Non-pigmented ciliary epithelial cell (primary cell): ENCODE measurements around the gene POU2AF2.
"Not testable (repeated sequence)": the region's sequence is repeated elsewhere in the genome, so short reads cannot be mapped to it uniquely, and the experiment has no call there.

Experiments used
- DNase-seq: peaks from one replicate; pipeline ENCODE4 v3.0.0-alpha.2; 2010; ENCODE audit warnings: low read depth

The POU2AF2 gene

DNA sequence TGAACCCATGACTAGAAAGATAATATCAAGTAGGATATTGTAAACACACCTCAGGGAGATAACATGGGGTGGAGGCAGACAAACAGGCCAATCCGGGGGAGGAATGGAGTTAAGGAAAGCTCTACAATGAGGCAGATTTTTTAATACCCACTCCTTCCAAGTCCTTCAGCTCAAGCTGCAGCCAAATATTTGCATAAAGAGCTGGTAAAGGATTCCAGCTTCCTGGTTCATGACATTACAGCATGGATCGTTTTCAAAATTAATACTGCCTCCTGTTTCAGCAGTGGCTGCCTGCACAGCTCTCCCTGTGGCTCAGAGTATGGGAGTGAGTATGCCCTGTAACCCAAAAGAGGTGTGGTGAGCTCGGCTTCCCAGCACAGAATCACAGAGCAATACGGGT, 57.9 kb downstream of the POU2AF2 start:
- no peak for DNase-seq

DNA sequence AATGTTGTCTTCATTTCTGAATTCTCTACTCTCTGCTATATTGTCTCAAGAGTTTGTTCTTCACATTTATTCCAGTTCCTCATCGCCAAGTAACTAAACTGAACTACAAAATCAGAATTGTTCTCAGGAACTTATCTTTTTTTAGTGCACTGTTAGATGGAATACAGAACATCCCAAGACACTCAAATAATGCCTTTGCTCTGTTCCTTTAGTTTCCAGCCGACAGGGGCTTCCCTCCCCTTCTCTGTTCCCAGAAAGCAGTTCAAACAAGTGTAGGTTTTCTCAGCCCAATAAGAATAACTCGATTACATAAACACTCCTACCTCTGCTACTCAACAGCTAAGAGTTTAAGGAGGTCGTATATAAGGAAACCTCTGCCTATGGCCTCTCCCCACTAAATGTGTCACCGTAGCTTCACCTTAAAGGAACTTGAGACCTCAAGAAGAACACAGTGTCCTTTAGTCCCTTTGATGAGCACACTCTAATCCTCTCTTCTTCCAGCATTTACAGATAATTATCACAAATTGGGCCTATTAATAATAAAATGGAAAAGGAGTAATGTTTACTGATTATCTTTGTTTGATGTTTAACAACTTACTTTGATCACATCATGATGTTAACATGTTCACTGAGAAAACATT, 59.8 kb downstream of the POU2AF2 start:
- DNase-seq, result no peak

DNA sequence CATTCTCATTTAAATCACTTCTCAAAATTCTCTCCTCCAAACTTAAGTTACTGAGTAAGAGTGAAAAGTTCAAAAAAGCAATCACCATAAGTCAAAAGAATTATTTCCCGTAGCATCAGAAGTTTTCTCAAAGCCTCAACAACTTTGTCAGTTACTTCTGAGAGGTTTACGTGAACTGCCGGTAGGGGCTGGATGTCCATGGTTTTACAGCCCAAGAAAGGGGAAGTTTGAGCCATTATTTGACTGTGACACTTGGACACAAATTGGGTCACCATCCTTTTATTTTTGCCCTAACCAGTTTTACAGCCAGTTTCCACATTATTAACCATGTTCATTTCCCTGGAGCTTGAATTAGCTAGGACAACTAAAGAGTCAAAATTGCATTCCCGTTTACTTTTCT, 60.4 kb downstream of the POU2AF2 start:
- DNase-seq, result no peak

DNA sequence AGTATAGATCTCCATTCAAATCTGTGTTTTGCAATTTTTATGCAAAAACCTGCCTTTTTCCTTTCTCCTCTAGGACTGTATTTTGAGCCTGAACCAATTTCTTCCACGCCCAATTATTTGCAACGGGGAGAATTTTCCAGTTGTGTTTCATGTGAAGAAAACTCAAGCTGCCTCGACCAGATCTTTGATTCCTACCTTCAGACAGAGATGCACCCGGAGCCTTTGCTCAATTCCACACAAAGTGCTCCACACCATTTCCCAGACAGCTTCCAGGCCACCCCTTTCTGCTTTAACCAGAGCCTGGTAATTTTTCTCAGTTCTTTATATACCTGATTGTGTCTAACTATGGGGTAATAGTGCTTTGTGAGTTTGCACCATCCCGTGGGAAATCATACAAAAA, 60.8 kb downstream of the POU2AF2 start:
- no peak for DNase-seq

DNA sequence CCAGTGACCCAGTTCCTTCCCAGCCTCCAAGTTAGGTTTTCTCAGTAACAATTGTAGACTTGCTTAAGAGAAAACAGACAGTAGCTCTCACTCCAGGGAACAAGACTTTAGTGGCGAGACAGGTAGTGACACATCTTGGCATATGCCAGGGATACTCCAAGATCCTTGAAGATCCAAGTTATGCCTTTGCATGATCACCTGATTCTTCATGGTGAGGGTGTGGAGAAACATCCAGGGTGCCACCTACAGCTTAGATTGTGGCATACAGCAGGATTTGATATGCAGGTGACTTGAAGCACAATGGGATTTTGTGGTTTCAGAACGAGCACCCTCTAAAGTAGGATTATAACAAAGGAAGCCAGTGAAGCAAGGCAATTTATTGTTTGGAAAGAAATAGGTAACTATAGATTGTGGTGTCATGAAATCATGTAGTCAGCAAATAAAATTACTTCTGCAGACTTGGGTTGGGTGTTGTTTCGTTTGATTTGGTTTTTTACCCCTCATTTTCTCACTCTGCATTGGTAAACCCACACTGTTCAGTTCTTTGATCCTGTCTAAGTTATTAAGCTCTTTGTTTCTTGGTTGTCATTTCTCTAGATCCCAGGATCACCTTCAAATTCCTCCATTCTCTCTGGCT, 62.1 kb downstream of the POU2AF2 start:
- no peak for DNase-seq

DNA sequence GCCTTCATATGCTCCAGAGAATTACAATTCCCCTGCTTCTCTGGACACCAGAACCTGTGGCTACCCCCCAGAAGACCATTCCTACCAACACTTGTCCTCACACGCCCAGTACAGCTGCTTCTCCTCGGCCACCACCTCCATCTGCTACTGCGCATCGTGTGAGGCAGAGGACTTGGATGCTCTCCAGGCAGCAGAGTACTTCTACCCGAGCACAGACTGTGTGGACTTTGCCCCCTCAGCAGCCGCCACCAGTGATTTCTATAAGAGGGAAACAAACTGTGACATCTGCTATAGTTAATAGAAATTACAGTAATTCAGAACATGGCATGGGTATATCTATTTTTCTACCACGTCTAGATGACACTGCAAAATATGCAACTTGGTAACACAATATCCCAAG, 62.6 kb downstream of the POU2AF2 start:
- no peak for DNase-seq

DNA sequence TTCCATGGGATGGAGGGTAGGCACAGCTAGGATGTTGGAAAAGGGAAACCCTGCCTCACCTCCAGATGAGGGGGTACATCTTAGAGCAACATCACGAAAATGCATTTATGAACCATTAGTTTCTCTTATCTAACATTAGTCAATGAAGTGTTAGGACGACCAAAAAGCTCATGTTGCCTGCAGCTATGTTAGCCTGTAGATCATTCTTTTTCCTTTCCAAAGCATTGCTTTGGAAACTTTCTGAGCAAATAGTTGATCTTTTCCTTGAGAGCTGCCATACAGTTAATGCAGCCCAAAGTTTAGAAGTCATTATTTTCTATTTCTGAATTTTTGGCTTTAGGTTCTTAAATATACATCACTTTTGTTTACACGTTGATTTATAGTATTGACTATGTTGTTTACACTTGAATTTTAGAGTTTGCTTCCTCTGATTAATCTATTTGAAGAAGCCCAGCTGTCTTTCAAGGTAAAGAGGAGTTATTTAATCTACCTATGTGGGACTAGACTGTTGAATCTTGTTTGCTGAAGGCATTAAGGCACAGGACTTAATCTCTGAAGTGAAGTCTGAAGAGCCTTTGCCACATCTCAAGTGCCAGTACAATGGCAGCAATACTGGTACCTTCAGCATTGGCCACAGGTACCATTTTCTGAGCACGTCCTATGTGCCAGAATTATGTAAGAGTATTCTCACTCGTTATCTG, 63.8 kb downstream of the POU2AF2 start:
- no peak for DNase-seq

DNA sequence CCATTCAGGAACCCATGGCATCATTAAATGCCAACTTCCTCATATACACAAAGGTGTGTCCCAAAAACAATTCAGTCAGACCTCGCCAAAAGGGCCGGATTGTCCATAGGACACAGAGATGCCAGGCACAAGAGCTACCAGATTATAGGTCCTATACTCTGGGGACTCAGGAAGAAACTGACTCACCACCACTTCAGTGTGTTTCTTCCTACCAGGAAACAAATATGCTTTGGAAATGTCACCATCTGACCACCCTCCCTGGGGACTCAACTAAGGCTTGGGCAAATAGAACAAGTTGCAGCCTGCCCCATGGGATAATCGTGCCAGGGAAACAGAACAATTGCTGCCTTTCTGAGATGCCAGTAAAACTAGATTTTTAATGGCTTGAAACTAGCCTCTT, 64.6 kb downstream of the POU2AF2 start:
- no peak for DNase-seq

DNA sequence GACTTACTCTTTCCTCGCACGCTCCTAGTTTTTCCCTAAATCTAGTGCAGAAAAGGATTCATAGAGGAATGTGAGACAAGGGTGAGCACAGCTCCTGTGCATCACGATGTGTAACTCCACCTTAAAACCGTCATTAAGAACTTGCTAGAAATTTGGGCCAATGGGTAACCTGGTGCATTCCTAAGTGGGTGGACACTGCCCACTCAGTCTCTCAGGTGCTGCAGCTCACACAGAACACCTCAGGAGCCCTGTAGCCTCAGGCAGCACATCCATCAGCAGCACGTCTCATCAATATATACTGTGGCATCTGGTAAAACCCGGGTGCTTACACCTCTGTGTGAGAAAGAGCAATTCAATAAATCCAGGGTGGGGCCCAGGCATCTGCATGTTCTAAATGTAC, 65.2 kb downstream of the POU2AF2 start:
- no peak for DNase-seq

DNA sequence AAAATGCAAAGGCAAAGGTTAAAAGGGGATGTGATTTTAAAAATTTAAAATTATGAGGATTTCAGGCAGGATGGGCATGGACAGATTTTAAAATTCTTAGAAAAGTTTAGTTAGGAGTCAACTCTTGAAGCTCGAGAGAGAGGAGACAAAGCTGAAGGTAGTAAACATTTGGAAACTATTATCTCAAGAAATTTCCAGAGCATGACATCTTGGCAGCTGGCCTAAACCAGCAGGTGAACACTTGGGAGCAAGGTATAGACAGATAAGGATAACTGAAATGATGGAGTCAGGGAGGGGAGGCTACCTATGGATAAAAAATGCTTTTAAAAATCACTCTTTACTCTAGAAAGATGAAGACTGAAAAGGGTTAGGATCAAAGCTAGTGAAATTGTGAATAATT, 66.6 kb downstream of the POU2AF2 start:
- no peak for DNase-seq

DNA sequence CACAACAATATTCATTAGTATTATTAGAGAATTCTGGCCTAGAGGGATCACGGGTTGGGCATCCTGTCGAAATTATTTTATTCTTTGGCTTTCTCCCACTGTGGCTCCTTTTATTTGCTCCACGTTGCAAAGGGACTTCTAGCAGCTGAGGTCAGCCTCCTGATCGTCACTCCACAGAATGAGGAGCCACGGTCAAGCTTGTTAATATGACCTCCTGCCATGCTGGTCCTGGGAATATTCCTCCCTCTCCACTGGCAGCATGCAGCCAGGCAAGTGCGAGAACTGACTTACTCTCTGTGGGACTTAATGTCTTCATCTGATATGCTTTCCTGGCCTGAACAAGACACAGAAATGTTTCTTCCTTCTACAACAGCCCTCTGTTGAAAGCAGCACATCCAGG, 73.8 kb downstream of the POU2AF2 start:
- no peak for DNase-seq

DNA sequence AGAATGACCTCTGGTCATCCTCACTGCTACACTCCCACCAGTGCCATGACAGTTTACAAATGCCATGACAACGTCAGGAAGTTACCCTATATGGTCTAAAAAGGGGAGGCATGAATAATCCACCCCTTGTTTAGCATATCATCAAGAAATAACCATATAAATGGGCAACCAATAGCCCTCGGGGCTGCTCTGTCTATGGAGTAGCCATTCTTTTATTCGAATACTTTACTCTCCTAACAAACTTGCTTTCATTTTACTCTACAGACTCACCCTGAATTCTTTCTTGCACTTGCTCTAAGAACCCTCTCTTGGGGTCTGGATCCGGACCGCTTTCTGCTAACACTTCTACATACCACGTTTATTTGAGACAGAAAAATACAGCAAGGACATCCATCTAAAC, 74.7 kb downstream of the POU2AF2 start:
- not testable (repeated sequence) for DNase-seq

DNA sequence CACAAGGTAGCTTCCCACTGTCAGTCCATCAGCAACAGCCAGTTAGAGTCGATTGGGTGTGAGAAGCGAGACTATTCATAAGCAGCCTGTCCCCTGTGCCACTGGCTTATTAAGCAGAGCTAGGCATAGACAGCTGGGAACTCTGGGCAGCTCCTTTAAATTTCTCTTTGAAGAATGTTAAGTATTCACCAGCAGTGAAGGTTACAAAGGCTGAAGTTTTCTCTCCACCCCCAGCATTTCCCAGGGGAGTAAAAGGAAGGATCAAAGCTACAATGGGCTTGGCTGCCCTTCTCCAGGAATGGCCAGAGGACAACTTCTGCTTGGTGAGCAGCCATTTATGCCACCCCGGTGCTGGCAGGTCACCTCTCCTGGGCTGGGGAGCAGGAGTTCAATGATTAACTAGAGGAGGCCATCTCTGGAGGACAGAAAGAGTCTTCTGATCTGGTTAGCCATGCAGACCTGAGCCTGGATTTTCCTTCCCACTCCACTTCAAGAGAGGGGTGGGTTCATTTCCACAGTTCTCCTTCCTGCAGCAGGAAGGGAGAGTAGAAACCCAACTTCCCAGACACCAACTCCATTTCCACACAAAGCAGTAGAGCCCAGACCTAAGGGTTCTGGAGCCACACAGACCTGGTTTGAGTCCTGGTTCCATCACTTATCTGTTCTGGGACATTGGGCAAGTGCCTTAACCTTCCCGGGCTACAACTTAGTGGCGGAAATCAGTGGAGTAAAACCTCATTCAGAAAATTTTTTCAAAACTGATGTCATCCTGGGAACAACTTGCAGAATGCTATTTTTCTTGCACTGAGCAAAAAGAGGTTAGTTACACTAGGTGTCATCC, 75.4 kb downstream of the POU2AF2 start:
- no peak for DNase-seq

DNA sequence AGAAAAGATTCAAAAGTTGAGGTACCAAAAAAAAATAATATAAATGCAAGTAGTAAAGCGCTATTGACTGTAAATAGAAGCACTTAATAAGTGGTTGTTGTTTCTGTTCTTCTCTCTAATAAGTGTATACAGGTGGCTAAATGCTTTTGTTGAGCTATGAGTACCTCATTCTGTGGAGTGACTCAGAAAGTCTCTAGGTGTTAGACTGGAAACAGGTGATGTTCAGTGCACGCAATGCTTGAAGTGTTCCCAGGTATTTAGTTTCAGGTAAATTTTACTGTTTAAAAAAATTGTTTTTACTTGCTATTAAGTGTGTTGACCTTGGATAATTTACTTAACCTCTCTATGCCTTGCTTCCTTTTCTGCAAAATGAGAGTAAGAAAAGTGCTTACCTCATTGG, 77.0 kb downstream of the POU2AF2 start:
- DNase-seq, result no peak

DNA sequence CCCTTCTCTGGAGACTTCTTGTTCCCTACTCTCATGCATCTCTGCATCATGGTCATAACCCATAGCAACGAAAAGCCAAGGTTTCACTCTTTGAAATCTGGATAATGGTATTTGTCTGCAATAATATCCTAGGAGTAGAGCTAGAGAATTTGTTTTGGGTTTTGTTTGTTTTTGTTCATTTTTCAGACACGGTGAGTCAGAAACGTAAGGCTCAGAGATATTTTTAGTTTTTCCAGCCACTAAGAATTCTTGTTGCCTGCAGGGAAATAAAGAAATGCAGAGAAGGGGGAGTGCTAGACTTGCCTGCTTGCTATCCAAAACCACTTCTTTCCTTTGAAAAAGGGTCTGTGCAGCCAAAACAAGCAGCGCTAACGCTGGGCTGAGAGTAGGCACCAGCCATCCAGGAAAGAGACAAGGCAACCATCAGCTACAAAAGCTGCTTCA, 78.8 kb downstream of the POU2AF2 start:
- DNase-seq, result no peak

DNA sequence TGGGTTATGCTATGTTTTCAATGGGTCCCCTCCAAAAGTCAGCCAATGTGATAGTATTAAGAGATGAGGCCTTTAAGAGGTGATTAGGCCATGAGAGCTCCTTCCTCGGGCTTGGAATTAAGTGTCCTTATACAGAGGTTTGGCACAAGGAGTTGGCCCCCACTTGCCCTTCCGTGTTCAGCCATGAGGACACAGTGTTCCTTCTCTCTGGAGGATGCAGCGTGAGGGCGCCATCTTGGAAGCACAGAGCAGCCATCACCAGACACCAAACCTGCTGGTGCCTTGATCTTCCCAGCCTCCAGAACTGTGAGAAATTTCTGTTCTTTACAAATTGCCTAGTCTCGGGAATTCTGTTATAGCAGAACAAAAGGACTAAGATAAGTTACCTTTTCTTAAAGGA, 79.7 kb downstream of the POU2AF2 start:
- DNase-seq, result no peak

DNA sequence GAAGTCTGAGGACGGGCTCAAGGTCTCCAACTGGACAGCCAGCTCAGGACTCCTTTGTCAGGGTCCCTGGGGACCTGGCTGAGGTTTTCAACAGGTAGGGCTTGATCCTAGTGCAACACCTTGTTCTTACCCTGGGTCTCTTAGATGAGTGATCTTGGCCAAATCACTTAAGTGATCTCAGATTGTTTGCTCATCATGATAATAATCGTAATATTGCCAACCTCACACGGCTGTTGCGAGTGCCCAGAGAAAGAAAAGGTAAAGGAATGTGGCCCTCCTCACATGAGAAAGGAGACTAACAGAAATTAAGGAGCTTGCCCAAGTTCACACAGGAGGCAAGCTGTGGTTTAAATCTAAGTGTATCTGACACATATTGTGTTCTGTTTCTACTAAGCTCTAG, 81.3 kb downstream of the POU2AF2 start:
- no peak for DNase-seq

DNA sequence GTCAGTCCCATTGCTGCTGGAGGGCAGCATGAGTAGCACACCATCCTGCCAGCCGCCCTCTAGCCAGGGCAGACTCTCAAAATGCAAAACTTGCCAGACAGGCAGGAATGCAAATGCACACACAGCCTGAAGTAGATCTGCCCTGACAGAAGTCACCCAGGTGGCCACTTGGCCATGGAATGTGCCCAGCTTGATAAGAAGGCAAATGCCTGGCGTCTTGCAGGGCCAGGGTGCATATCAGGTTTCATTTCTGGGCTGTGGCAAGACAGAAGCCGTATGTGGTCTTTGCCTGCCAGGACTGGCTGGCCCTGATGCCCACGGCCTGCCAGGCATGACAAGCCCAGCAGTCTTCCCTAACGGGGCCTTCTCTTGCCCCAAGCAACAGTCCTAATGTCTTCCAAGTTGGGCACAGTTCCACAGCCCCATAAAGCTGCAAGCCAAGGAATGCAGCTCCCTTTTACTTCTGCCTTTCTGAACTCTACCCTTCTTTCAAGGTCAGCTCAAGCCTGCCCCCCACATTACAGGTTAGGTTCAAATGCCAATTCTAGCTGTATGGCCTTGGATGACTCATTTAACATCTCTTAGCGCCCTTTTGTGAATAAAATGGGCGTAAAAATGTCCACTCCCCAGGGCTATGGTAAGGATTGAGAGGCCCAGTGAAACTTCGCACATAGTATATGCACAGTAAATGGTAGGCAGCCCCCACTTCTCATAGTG, 82.5 kb downstream of the POU2AF2 start:
- DNase-seq, result no peak

DNA sequence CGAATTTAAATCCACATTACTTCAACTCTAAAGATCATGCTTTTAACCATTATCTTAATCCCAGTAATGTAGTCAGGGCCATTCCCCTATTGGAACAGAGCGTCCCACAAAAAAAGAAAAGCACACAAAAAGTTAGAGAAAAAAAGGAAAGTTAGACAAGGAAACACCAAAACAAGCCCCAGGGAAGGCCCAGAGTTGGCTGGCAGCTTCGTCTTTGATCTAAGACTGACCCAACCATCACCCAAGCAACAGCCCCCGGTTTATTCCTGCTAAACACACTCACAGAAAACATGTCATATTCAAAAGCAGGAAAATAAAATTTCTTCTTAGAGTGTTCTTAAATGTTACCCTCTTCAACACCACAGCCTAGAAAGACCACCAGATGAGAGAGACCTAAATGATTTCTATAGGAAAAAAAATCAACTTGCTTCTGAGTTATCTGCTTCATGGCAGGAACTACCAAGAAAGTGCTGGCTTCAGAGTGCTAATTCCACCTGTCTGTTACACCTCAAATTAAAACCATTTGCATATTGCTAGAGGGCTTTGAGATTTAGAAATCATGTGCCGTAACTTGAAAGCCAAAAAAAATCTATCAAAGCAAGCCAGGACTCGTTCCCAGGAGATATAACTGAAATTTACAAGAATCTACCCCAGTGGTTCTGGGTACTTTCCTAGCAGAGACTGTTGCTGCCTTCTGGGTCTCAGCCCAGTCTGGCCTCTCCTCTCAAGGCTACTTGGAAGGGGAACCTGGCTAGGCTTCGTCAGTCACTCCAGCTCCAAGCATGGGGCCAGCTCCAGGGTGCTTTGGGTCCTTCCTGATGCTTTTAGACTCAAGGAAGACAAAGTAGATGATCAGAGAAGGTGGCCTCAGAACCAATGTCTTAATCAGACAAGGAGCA, 84.0 kb downstream of the POU2AF2 start:
- no peak for DNase-seq

DNA sequence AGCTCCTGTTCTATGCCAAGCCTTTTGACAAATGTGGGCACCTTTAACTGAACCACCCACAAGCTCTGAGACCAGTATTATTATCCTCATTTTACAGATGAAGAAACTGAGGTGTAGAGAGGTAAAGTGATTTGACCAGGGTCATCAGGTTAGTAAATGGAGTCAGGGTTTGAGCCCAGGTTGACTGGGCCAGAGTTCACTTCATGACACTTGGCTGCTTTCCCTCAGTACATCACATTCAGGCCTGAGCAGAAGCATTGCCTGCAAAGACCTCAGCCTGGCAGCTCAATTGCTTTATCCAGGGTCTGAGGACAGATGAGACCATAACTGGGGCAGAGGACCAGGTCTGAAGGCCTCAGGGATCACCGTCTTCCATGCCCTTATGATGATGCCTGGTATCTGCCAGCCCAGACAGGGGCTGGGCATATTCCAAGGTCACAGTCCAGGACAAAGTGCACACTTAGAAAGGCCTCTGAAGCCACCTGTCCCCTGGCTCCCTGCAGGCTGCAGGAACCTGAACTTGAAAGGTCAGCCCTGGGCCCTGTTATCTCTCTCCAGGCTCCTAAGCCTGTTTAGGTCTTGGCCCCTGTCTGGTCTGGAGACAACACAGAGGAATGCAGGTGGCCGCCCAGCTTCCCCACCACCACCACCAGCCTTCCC, 84.8 kb downstream of the POU2AF2 start:
- DNase-seq, result no peak
